Liver (tissue), 9 donors: ENCODE data around the gene DAGLA. TPM values are rescaled to one million over a fixed set of nuclear protein-coding genes. Genes with fewer than 3 reads are reported as not detected.

Source experiments
- DNase-seq: peaks from one replicate; pipeline ENCODE4 v3.0.0-alpha.2; 2017; ENCODE audit warnings: low spot score
- H3K27ac ChIP-seq, 2 donors: one replicate each; pipeline ENCODE4 v1.7.0; 2013; ENCODE audit warnings: inconsistent platforms in 2 of 2, low read length in 2 of 2, control low read depth in 1 of 2, low read depth in 1 of 2, mild to moderate bottlenecking in 1 of 2
- H3K27me3 ChIP-seq, 4 donors: one replicate each; pipeline versions ENCODE4 v1.6.1 to v1.7.0; 2013; ENCODE audit warnings: low read length in 3 of 4, inconsistent platforms in 1 of 4, mild to moderate bottlenecking in 1 of 4, moderate library complexity in 1 of 4; ENCODE audit not compliant: control insufficient read depth in 4 of 4, insufficient read depth in 4 of 4
- H3K36me3 ChIP-seq, 4 donors: one replicate each; pipeline versions ENCODE4 v1.6.1 to v1.7.0; 2013; ENCODE audit warnings: low read length in 3 of 4, mild to moderate bottlenecking in 3 of 4, low read depth in 1 of 4, moderate library complexity in 1 of 4; ENCODE audit not compliant: control insufficient read depth in 4 of 4, insufficient read depth in 3 of 4
- H3K4me1 ChIP-seq, 4 donors: one replicate each; pipeline versions ENCODE4 v1.6.1 to v1.7.0; 2013; ENCODE audit warnings: low read length in 3 of 4, mild to moderate bottlenecking in 3 of 4, moderate library complexity in 1 of 4; ENCODE audit not compliant: control insufficient read depth in 4 of 4, insufficient read depth in 4 of 4
- H3K4me3 ChIP-seq, 3 donors: one replicate each; pipeline versions ENCODE4 v1.6.1 to v1.7.0; 2013; ENCODE audit warnings: low read length in 3 of 3, control low read depth in 1 of 3, low read depth in 1 of 3, mild to moderate bottlenecking in 1 of 3
- H3K9ac ChIP-seq, 2 donors: one replicate each; pipeline ENCODE4 v1.7.0; 2013; ENCODE audit warnings: low read length in 2 of 2, mild to moderate bottlenecking in 2 of 2, moderate library complexity in 2 of 2, control low read depth in 1 of 2, low read depth in 1 of 2
- H3K9me3 ChIP-seq, 4 donors: one replicate each; pipeline versions ENCODE4 v1.6.1 to v1.7.0; 2013; ENCODE audit warnings: low read length in 3 of 4; ENCODE audit not compliant: control insufficient read depth in 4 of 4
- ATF3 ChIP-seq: IDR thresholded peaks from 2 replicates; pipeline ENCODE4 v1.6.1; 2016; ENCODE audit warnings: antibody characterized with exemption
- CTCF ChIP-seq: fragments of 150-350 bp; IDR thresholded peaks from 2 replicates; pipeline ENCODE4 v1.5.1; 2017; ENCODE audit warnings: improper control_type of control experiment, low read depth, low read length; ENCODE audit not compliant: missing input control
- EGR1 ChIP-seq, 2 donors: IDR thresholded peaks; 2 replicates each; pipeline ENCODE4 v1.6.1; 2016 to 2018; ENCODE audit warnings: antibody characterized with exemption in 2 of 2, low read depth in 2 of 2
- FOXA1 ChIP-seq: IDR thresholded peaks from 2 replicates; pipeline ENCODE4 v1.6.1; 2016; ENCODE audit warnings: antibody characterized with exemption
- FOXA2 ChIP-seq: IDR thresholded peaks from 2 replicates; pipeline ENCODE4 v1.6.1; 2016; ENCODE audit warnings: antibody characterized with exemption
- GABPA ChIP-seq, 2 donors: IDR thresholded peaks in 1 of 2; conservative IDR thresholded peaks in 1 of 2; 2 replicates each; pipeline ENCODE4 v1.6.1; 2016; ENCODE audit warnings: antibody characterized with exemption in 2 of 2, mild to moderate bottlenecking in 1 of 2, moderate library complexity in 1 of 2
- HNF4A ChIP-seq, 2 donors: conservative IDR thresholded peaks; 2 replicates each; pipeline ENCODE4 v1.6.1; 2016; ENCODE audit warnings: antibody characterized with exemption in 2 of 2, mild to moderate bottlenecking in 2 of 2
- HNF4G ChIP-seq: IDR thresholded peaks from 2 replicates; pipeline ENCODE4 v1.6.1; 2016; ENCODE audit warnings: antibody characterized with exemption
- JUND ChIP-seq, 2 donors: IDR thresholded peaks; 2 replicates each; pipeline ENCODE4 v1.6.1; 2016; ENCODE audit warnings: antibody characterized with exemption in 2 of 2
- MAX ChIP-seq: IDR thresholded peaks from 2 replicates; pipeline ENCODE4 v1.6.1; 2016; ENCODE audit warnings: antibody characterized with exemption
- NR2F2 ChIP-seq: IDR thresholded peaks from 2 replicates; pipeline ENCODE4 v1.6.1; 2016; ENCODE audit warnings: antibody characterized with exemption
- RAD21 ChIP-seq, 2 donors: IDR thresholded peaks; 2 replicates each; pipeline ENCODE4 v1.6.1; 2016; ENCODE audit warnings: antibody characterized with exemption in 2 of 2, mild to moderate bottlenecking in 2 of 2
- REST ChIP-seq: IDR thresholded peaks from 2 replicates; pipeline ENCODE4 v1.6.1; 2016; ENCODE audit warnings: antibody characterized with exemption, mild to moderate bottlenecking
- RXRA ChIP-seq, 2 donors: IDR thresholded peaks; 2 replicates each; pipeline ENCODE4 v1.6.1; 2017 to 2018; ENCODE audit warnings: antibody characterized with exemption in 2 of 2, mild to moderate bottlenecking in 1 of 2
- SP1 ChIP-seq: IDR thresholded peaks from 2 replicates; pipeline ENCODE4 v1.6.1; 2018; ENCODE audit warnings: antibody characterized with exemption, mild to moderate bottlenecking
- TAF1 ChIP-seq: conservative IDR thresholded peaks from 2 replicates; pipeline ENCODE4 v1.6.1; 2016; ENCODE audit warnings: antibody characterized with exemption, mild to moderate bottlenecking
- YY1 ChIP-seq: IDR thresholded peaks from 2 replicates; pipeline ENCODE4 v1.6.1; 2016; ENCODE audit warnings: antibody characterized with exemption, mild to moderate bottlenecking
- ZBTB33 ChIP-seq: IDR thresholded peaks from 2 replicates; pipeline ENCODE4 v1.6.1; 2016; ENCODE audit warnings: antibody characterized with exemption
- WGBS: extraction: QIAGEN DNeasy Blood & Tissue Kit; methylation state at CpG from one replicate; pipeline ENCODE4 v1.1.7; 2013; 5-methylcytosine and 5-hydroxymethylcytosine counted together
- polyA plus RNA-seq, 2 donors: library from polyadenylated mRNA; stranded (reverse) in 1 of 2; unstranded in 1 of 2; fragments of 200-250 nt in 1 of 2; fragments of >200 nt in 1 of 2; fragmentation: Nextera tagmentation in 1 of 2; extraction: Ambion mirVana in 1 of 2; gene quantifications; one replicate each; pipeline versions ENCODE4 v1.2.1 to v1.2.3, GENCODE V29; 2013 to 2015
- total RNA-seq, 2 donors: library from RNA; depleted of rRNA; stranded (reverse); fragments of >200 nt; gene quantifications; one replicate each; pipeline ENCODE4 v1.2.3, GENCODE V29; 2014
- donor health status: healthy.
- donor health status: healthy.
- donor health status: healthy.
- donor health status: healthy.
- donor health status: healthy.

The DAGLA gene
- total and polyA plus RNA-seq, 4 donors, result 0.13 to 0.84 (median 0.60) TPM

- Histone ChIP-seq H3K4me1 (peaks cover 0 to 3% (median 0%) of the 10 kb centered on the region in 4 donors), H3K9ac (no peak overlapping the region), H3K36me3 (no peaks in the 10 kb centered on the region), H3K27me3 (no peaks in the 10 kb centered on the region), H3K4me3 (no peak overlapping the region), H3K27ac (no peak overlapping the region), H3K9me3 (no peaks in the 10 kb centered on the region)
- DNase-seq, result no peak
- WGBS, result 81% methylated on average over 8 of the region's 8 CpGs
- TF ChIP-seq HNF4G (no peak), REST (no peak)
Measured at GRCh38 chr11:61642162-61642561, 38.0 kb upstream of the DAGLA start.

- Histone ChIP-seq H3K9ac (no peak overlapping the region), H3K27ac (no peak overlapping the region), H3K4me3 (no peak overlapping the region), H3K9me3 (no peaks in the 10 kb centered on the region), H3K36me3 (no peaks in the 10 kb centered on the region), H3K27me3 (no peaks in the 10 kb centered on the region), H3K4me1 (no peaks in the 10 kb centered on the region)
- DNase-seq, result no peak
- no peak for TF ChIP-seq EGR1 (IDR thresholded peaks at IDR 0.05; ENCODE audit: low read depth in 2 of 2)
- TF ChIP-seq ATF3, result no peak
- no peak for TF ChIP-seq NR2F2
- TF ChIP-seq JUND (IDR thresholded peaks at IDR 0.05), result no peak
- TF ChIP-seq GABPA (IDR thresholded peaks at IDR 0.05 in 1 of 2, conservative IDR thresholded peaks at IDR 0.05 in 1 of 2), result no peak
- no peak for TF ChIP-seq FOXA2
- TF ChIP-seq FOXA1, result no peak
- no peak for TF ChIP-seq SP1
- TF ChIP-seq HNF4A (conservative IDR thresholded peaks at IDR 0.05), result no peak
- no peak for TF ChIP-seq CTCF
- TF ChIP-seq YY1, result no peak
- TF ChIP-seq TAF1, result no peak
- TF ChIP-seq RAD21 (IDR thresholded peaks at IDR 0.05), result no peak
- no peak for TF ChIP-seq MAX
- no peak for TF ChIP-seq RXRA (IDR thresholded peaks at IDR 0.05)
- TF ChIP-seq REST, result no peak
- no peak for TF ChIP-seq ZBTB33
- WGBS, result 79% methylated on average over 9 of the region's 9 CpGs
Measured at GRCh38 chr11:61645179-61645868, 34.9 kb upstream of the DAGLA start.
